ACC112 (cell line): ENCODE measurements around the gene RNASEH2A.

Experiments used
- H2AFZ ChIP-seq: fragments of 200-600 bp; sonication (generic); one replicate; pipeline ENCODE4 v1.6.0; 2017; ENCODE audit warnings: antibody characterized with exemption, low read length; ENCODE audit not compliant: unreplicated experiment
- H3K27ac ChIP-seq: fragments of 200-600 bp; sonication (generic); 2 replicates; pipeline ENCODE4 v1.5.1; 2014; ENCODE audit warnings: low read depth, mild to moderate bottlenecking, antibody characterized with exemption, low read length, moderate library complexity
- H3K27me3 ChIP-seq: fragments of 200-600 bp; sonication (generic); 2 replicates; pipeline ENCODE4 v1.6.1; 2014; ENCODE audit warnings: mild to moderate bottlenecking, antibody characterized with exemption, low read length, moderate library complexity, mixed read lengths; ENCODE audit not compliant: insufficient read depth
- H3K36me3 ChIP-seq: fragments of 200-600 bp; sonication (generic); 2 replicates; pipeline ENCODE4 v1.6.1; 2016; ENCODE audit warnings: mild to moderate bottlenecking, antibody characterized with exemption, low read length, moderate library complexity, mixed read lengths; ENCODE audit not compliant: insufficient read depth
- H3K4me1 ChIP-seq: fragments of 200-600 bp; sonication (generic); one replicate; pipeline ENCODE4 v1.6.1; 2016; ENCODE audit warnings: low read length, mixed read lengths; ENCODE audit not compliant: insufficient read depth, unreplicated experiment, control insufficient read depth
- H3K4me3 ChIP-seq: fragments of 200-600 bp; sonication (generic); 2 replicates; pipeline ENCODE4 v1.5.1; 2014; ENCODE audit warnings: mild to moderate bottlenecking, low read depth, low read length
- H3K79me2 ChIP-seq: fragments of 200-600 bp; sonication (generic); one replicate; pipeline ENCODE4 v1.6.0; 2016; ENCODE audit warnings: low read length; ENCODE audit not compliant: control insufficient read depth, unreplicated experiment, insufficient read depth

RNASEH2A gene

GRCh38 chr19:12834976-12835757 lies 28.8 kb downstream of the RNASEH2A start:
- Histone ChIP-seq H3K4me3 (no peak overlapping the region), H3K27ac (no peak overlapping the region), H3K27me3 (peaks cover 74% of the 10 kb centered on the region), H2AFZ (no peak overlapping the region), H3K36me3 (no peaks in the 10 kb centered on the region), H3K79me2 (no peaks in the 10 kb centered on the region), H3K4me1 (no peaks in the 10 kb centered on the region)

- Histone ChIP-seq H3K27ac (no peak overlapping the region), H3K27me3 (peaks cover 76% of the 10 kb centered on the region), H3K36me3 (no peaks in the 10 kb centered on the region), H3K4me3 (no peak overlapping the region), H2AFZ (no peak overlapping the region), H3K79me2 (no peaks in the 10 kb centered on the region), H3K4me1 (no peaks in the 10 kb centered on the region)
Observed at GRCh38 chr19:12836529-12836863, 30.1 kb downstream of the RNASEH2A start.

- no peak overlapping the region for H3K27ac ChIP-seq
- no peaks in the 10 kb centered on the region for H3K4me1 ChIP-seq
- H2AFZ ChIP-seq, result no peak overlapping the region
- H3K79me2 ChIP-seq, result no peaks in the 10 kb centered on the region
- no peak overlapping the region for H3K4me3 ChIP-seq
- H3K27me3 ChIP-seq, result peaks cover 69% of the 10 kb centered on the region
- no peaks in the 10 kb centered on the region for H3K36me3 ChIP-seq
Observed at GRCh38 chr19:12837225-12837624, 30.8 kb downstream of the RNASEH2A start.

GRCh38 chr19:12838182-12838885 lies 31.9 kb downstream of the RNASEH2A start, which contains the start of gene MAST1:
TSS of gene MAST1 (plus strand) at chr19:12838515. CDS start at chr19:12838573, 58 bp downstream.
- H3K4me1 ChIP-seq, result no peaks in the 10 kb centered on the region
- H2AFZ ChIP-seq, result no peak within 1 kb of the TSS
- peak within 1 kb of the TSS; percentile 60; the same call in 1 of the 2 replicates for H3K4me3 ChIP-seq
- H3K79me2 ChIP-seq, result no peaks in the 10 kb centered on the region
- peaks cover 63% of the 10 kb centered on the region for H3K27me3 ChIP-seq
- no peaks in the 10 kb centered on the region for H3K36me3 ChIP-seq
- no peak within 1 kb of the TSS for H3K27ac ChIP-seq

GRCh38 chr19:12838886-12839756 lies 32.7 kb downstream of the RNASEH2A start:
- Histone ChIP-seq H3K27ac (no peak overlapping the region), H3K4me1 (peaks cover 2% of the 10 kb centered on the region), H3K36me3 (no peaks in the 10 kb centered on the region), H3K79me2 (no peaks in the 10 kb centered on the region), H2AFZ (no peak overlapping the region), H3K27me3 (peaks cover 57% of the 10 kb centered on the region), H3K4me3 (no peak overlapping the region)

GRCh38 chr19:12840091-12841079 lies 34.0 kb downstream of the RNASEH2A start:
- Histone ChIP-seq H2AFZ (peak overlapping the region; percentile 75), H3K4me3 (peak overlapping the region; percentile 69)

GRCh38 chr19:12841094-12841493 lies 34.7 kb downstream of the RNASEH2A start:
- H2AFZ ChIP-seq, result peak overlapping the region; percentile 75
- H3K36me3 ChIP-seq, result no peaks in the 10 kb centered on the region
- H3K4me3 ChIP-seq, result peak overlapping the region; percentile 69
- peaks cover 2% of the 10 kb centered on the region for H3K4me1 ChIP-seq
- no peaks in the 10 kb centered on the region for H3K79me2 ChIP-seq
- H3K27me3 ChIP-seq, result peaks cover 38% of the 10 kb centered on the region
- H3K27ac ChIP-seq, result no peak overlapping the region

More at GRCh38 chr19:12840091-12841079, 34.0 kb downstream of the RNASEH2A start:
- Histone ChIP-seq H3K79me2 (no peaks in the 10 kb centered on the region), H3K27ac (no peak overlapping the region), H3K27me3 (peaks cover 45% of the 10 kb centered on the region), H3K36me3 (no peaks in the 10 kb centered on the region), H3K4me1 (peaks cover 2% of the 10 kb centered on the region)

- H3K36me3 ChIP-seq, result no peaks in the 10 kb centered on the region
- H3K4me1 ChIP-seq, result peaks cover 2% of the 10 kb centered on the region
- H2AFZ ChIP-seq, result no peak overlapping the region
- H3K4me3 ChIP-seq, result no peak overlapping the region
- H3K27ac ChIP-seq, result no peak overlapping the region
- H3K27me3 ChIP-seq, result peaks cover 30% of the 10 kb centered on the region
- no peaks in the 10 kb centered on the region for H3K79me2 ChIP-seq
Observed at GRCh38 chr19:12842511-12842910, 36.1 kb downstream of the RNASEH2A start.

GRCh38 chr19:12843328-12843727 lies 36.9 kb downstream of the RNASEH2A start:
- peaks cover 24% of the 10 kb centered on the region for H3K27me3 ChIP-seq
- H3K4me1 ChIP-seq, result peaks cover 2% of the 10 kb centered on the region
- H3K79me2 ChIP-seq, result no peaks in the 10 kb centered on the region
- no peak overlapping the region for H2AFZ ChIP-seq
- H3K36me3 ChIP-seq, result no peaks in the 10 kb centered on the region
- H3K4me3 ChIP-seq, result no peak overlapping the region
- no peak overlapping the region for H3K27ac ChIP-seq
